Psoas muscle (tissue), 8 donors: Measurements from ENCODE around the gene HLCS. TPM values are rescaled to one million over a fixed set of nuclear protein-coding genes. Genes with fewer than 3 reads are reported as not detected.

Experiments
- ATAC-seq, 4 donors: fragments of 200-7000 bp; cut with Tn5 transposase; one replicate each; pipeline ENCODE4 v1.9.1; 2020; ENCODE audit warnings: moderate library complexity in 3 of 4, mild to moderate bottlenecking in 2 of 4
- DNase-seq, 2 donors: peaks; one replicate each; pipeline ENCODE4 v3.0.0-alpha.2; 2020
- H3K27ac ChIP-seq: fragments of 200-600 bp; one replicate; pipeline ENCODE4 v1.8.0; 2022
- H3K27me3 ChIP-seq, 3 donors: fragments of 200-600 bp in 1 of 3; one replicate each; pipeline versions ENCODE4 v1.6.1 to v1.8.0; 2013 to 2022; ENCODE audit warnings: low read length in 2 of 3, mild to moderate bottlenecking in 2 of 3, moderate library complexity in 1 of 3; ENCODE audit not compliant: insufficient read depth in 3 of 3
- H3K36me3 ChIP-seq, 2 donors: fragments of 200-600 bp in 1 of 2; one replicate each; pipeline versions ENCODE4 v1.6.1 to v1.8.0; 2013 to 2022; ENCODE audit warnings: low read depth in 1 of 2, mild to moderate bottlenecking in 1 of 2, moderate library complexity in 1 of 2; ENCODE audit not compliant: insufficient read depth in 1 of 2
- H3K4me1 ChIP-seq: fragments of 200-600 bp; one replicate; pipeline ENCODE4 v1.8.0; 2022
- H3K4me3 ChIP-seq: fragments of 200-600 bp; one replicate; pipeline ENCODE4 v1.8.0; 2022; ENCODE audit warnings: mild to moderate bottlenecking
- H3K9me3 ChIP-seq: fragments of 200-600 bp; one replicate; pipeline ENCODE4 v1.8.0; 2022
- CTCF ChIP-seq: fragments of 200-600 bp; IDR thresholded peaks from one replicate; pipeline ENCODE4 v1.8.0; 2022; ENCODE audit warnings: antibody characterized with exemption
- WGBS, 3 donors: extraction: QIAGEN DNeasy Blood & Tissue Kit; methylation state at CpG; one replicate each; pipeline versions ENCODE4 v1.1.6 to v1.1.7; 2013; 5-methylcytosine and 5-hydroxymethylcytosine counted together
- intact Hi-C, 2 donors: fragments of 100-400 bp; cut with DNase I; formaldehyde crosslinking; loops; one replicate each; pipeline versions ENCODE4 v1.11.0 to v1.14.2; 2022
- polyA plus RNA-seq, 3 donors: library from polyadenylated mRNA; stranded (reverse); fragments of 200-250 nt; gene quantifications; one replicate each; pipeline ENCODE4 v1.2.3, GENCODE V29; 2013
- total RNA-seq, 4 donors: library from RNA; stranded (reverse); fragmentation: NEBNext Ultra II Directional in 2 of 4; extraction: Animal tissue kit (Norgen Biotek cat#: 25700) in 2 of 4; gene quantifications; one replicate each; pipeline versions ENCODE4 v1.2.1 to v1.2.4, GENCODE V29; 2021 to 2023
- donor health status: healthy with polysubstance abuse.
- donor health status: DM: no; HTN: no; CAD: no; lungs with moderate emphysema.
- donor health status: Bipolar disorder and iron deficiency.
- donor health status: healthy.
- donor health status: DM: yes; HTN: yes; CAD: no.
- donor health status: DM: no; HTN: no; CAD: no.
- donor health status: DM: no; HTN: no; CAD: no.
- donor health status: DM: yes; HTN: yes; CAD: no.

Gene HLCS
- total and polyA plus RNA-seq, 7 donors, result 3.6 to 13.5 (median 8.1) TPM

- H3K27me3 ChIP-seq, result peaks cover 0 to 34% (median 0%) of the 10 kb centered on the region in 3 donors
- peak; percentile 37 for TF ChIP-seq CTCF
Measured at GRCh38 chr21:36747815-36748383, 218.6 kb downstream of the HLCS start.

GRCh38 chr21:36747041-36747814, 219.2 kb downstream of the HLCS start:
- DNase-seq, result no peak
- Histone ChIP-seq H3K27ac (no peak overlapping the region), H3K27me3 (peaks cover 0 to 34% (median 0%) of the 10 kb centered on the region in 3 donors), H3K9me3 (no peaks in the 10 kb centered on the region), H3K4me3 (peak overlapping the region; percentile 61), H3K4me1 (peaks cover 9% of the 10 kb centered on the region), H3K36me3 (peaks cover 0 to 4% of the 10 kb centered on the region in 2 donors)
- ATAC-seq, result peak; percentile 16 to 34 (median 32)
- 12 to 30% (median 12%) methylated on average over 29 to 62 of the region's 62 CpGs for WGBS, 3 donors
- intact Hi-C loops, result loop anchor here (2.0 to 10.0 kb wide), 4 partner anchors 105 to 180 kb away; no protein-coding TSS in a partner anchor
- TF ChIP-seq CTCF, result no peak

More at GRCh38 chr21:36747815-36748383, 218.6 kb downstream of the HLCS start:
- 9 to 14% (median 13%) methylated on average over 42 to 80 of the region's 80 CpGs for WGBS, 3 donors
- ATAC-seq (peak; percentile 68 to 84 (median 76)), DNase-seq (peak; percentile 40 to 64)
- Histone ChIP-seq H3K9me3 (no peaks in the 10 kb centered on the region), H3K4me1 (peaks cover 9% of the 10 kb centered on the region), H3K27ac (no peak overlapping the region), H3K4me3 (peak overlapping the region; percentile 64), H3K36me3 (peaks cover 0 to 7% of the 10 kb centered on the region in 2 donors)
- intact Hi-C loops, result loop anchor here (2.0 to 10.0 kb wide), 4 partner anchors 104 to 179 kb away; no protein-coding TSS in a partner anchor

GRCh38 chr21:36745459-36745858, 221.0 kb downstream of the HLCS start:
- H3K27me3 ChIP-seq, result peaks cover 0 to 34% (median 0%) of the 10 kb centered on the region in 3 donors
- ATAC-seq, result no peak
- no peak overlapping the region for H3K27ac ChIP-seq
- intact Hi-C loops, result loop anchor here (5.0 to 10.0 kb wide), 3 partner anchors 107 to 182 kb away; no protein-coding TSS in a partner anchor
- peaks cover 9% of the 10 kb centered on the region for H3K4me1 ChIP-seq
- DNase-seq, result no peak
- no peaks in the 10 kb centered on the region for H3K36me3 ChIP-seq
- TF ChIP-seq CTCF, result no peak
- H3K4me3 ChIP-seq, result no peak overlapping the region
- no peaks in the 10 kb centered on the region for H3K9me3 ChIP-seq
- WGBS, 3 donors, result 85 to 86% (median 85%) methylated on average over 5 of the region's 5 CpGs

- Histone ChIP-seq H3K4me1 (peaks cover 9% of the 10 kb centered on the region), H3K27ac (no peak overlapping the region), H3K36me3 (no peaks in the 10 kb centered on the region), H3K9me3 (no peaks in the 10 kb centered on the region), H3K27me3 (peaks cover 0 to 34% (median 0%) of the 10 kb centered on the region in 3 donors), H3K4me3 (no peak overlapping the region)
- ATAC-seq (peak; percentile 19 to 58 (median 30)), DNase-seq (no peak)
- TF ChIP-seq CTCF, result no peak
- WGBS, 3 donors, result 29 to 37% (median 30%) methylated on average over 30 of the region's 30 CpGs
- intact Hi-C loops, result loop anchor here (5.0 to 10.0 kb wide), 3 partner anchors 108 to 183 kb away; no protein-coding TSS in a partner anchor
Measured at GRCh38 chr21:36744560-36745231, 221.8 kb downstream of the HLCS start.
